ENCODE data around the gene RUNDC3A. TPM values are rescaled to one million over a fixed set of nuclear protein-coding genes. Genes with fewer than 3 reads are reported as not detected.
A peak's percentile ranks its signal among the peaks of the same experiment; 100 is the strongest.

The RUNDC3A gene
- total RNA-seq, 2 experiments from 2014 or later = not detected

GRCh38 chr17:44304651-44305050 lies 3.8 kb upstream of the RUNDC3A start:
- H3K4me1 Mint-ChIP-seq (ENCODE audit: low read depth) = peaks cover 18% of the 10 kb centered on the region
- no peaks in the 10 kb centered on the region for H3K36me3 Mint-ChIP-seq (ENCODE audit: low read depth)
- peaks cover 47% of the 10 kb centered on the region for H3K27me3 Mint-ChIP-seq
- DNase-seq (no peak), ATAC-seq (ENCODE audit: poor library complexity) (no peak)
- no peaks in the 10 kb centered on the region for H3K36me3 ChIP-seq (ENCODE audit: insufficient read depth, low read length)
- no peak for TF ChIP-seq CTCF (IDR thresholded peaks at IDR 0.05)
- peaks cover 20% of the 10 kb centered on the region in 2 experiments for H3K27me3 ChIP-seq (ENCODE audit: control insufficient read depth in 1 of 2, insufficient read depth in 2 of 2, low read length in 2 of 2)
- H3K4me3 Mint-ChIP-seq = no peak overlapping the region
- H3K4me3 ChIP-seq (ENCODE audit: low read length) = no peak overlapping the region
- intact Hi-C loops (cut with DNase I, micrococcal nuclease) = no loop called here
- H3K9me3 ChIP-seq (ENCODE audit: control insufficient read depth in 1 of 2, insufficient read depth in 1 of 2, low read length in 2 of 2) = peaks cover 0 to 5% of the 10 kb centered on the region in 2 experiments
- H3K9me3 Mint-ChIP-seq = no peaks in the 10 kb centered on the region
- ChIA-PET POLR2A (no interaction called here), CTCF (no interaction called here)
- H3K4me1 ChIP-seq (ENCODE audit: insufficient read depth, low read length) = peaks cover 25% of the 10 kb centered on the region
- H3K27ac Mint-ChIP-seq = no peak overlapping the region
- no peak overlapping the region for H3K27ac ChIP-seq (ENCODE audit: low read depth in 1 of 2, low read length in 2 of 2)

- peak overlapping the region; percentile 38 for H3K4me3 ChIP-seq (ENCODE audit: low read length)
- intact Hi-C loops (cut with DNase I, micrococcal nuclease) = loop anchor here in 1 of 2 experiments (2.0 kb wide), 1 partner anchor 17 kb away; the partner anchor contains the start of gene SLC25A39
Observed at GRCh38 chr17:44307387-44308186, 814 bp upstream of the RUNDC3A start.

GRCh38 chr17:44308865-44309264 lies 464 bp downstream of the RUNDC3A start:
- Histone ChIP-seq H3K4me1 (ENCODE audit: insufficient read depth, low read length) (peaks cover 26% of the 10 kb centered on the region), H3K27ac (ENCODE audit: low read depth in 1 of 2, low read length in 2 of 2) (no peak overlapping the region), H3K27me3 (ENCODE audit: control insufficient read depth in 1 of 2, insufficient read depth in 2 of 2, low read length in 2 of 2) (peaks cover 18 to 21% of the 10 kb centered on the region in 2 experiments), H3K36me3 (ENCODE audit: insufficient read depth, low read length) (no peaks in the 10 kb centered on the region), H3K4me3 (ENCODE audit: low read length) (peak overlapping the region; percentile 9), H3K9me3 (ENCODE audit: control insufficient read depth in 1 of 2, insufficient read depth in 1 of 2, low read length in 2 of 2) (peaks cover 0 to 5% of the 10 kb centered on the region in 2 experiments)
- intact Hi-C loops (cut with DNase I, micrococcal nuclease) = loop anchor here in 1 of 2 experiments (2.0 kb wide), 1 partner anchor 16 kb away; the partner anchor contains the start of gene SLC25A39
- POLR2A ChIA-PET = interaction anchor here (0.6 to 2.3 kb wide), 5 partner anchors 18 to 342 kb away, joined by 3 to 12 read pairs (median 3); partner anchors contain the start of genes HDAC5 and UBTF
- Mint-ChIP-seq H3K27me3 (peaks cover 57% of the 10 kb centered on the region), H3K27ac (no peak overlapping the region), H3K4me3 (no peak overlapping the region), H3K36me3 (ENCODE audit: low read depth) (no peaks in the 10 kb centered on the region), H3K4me1 (ENCODE audit: low read depth) (peaks cover 23% of the 10 kb centered on the region), H3K9me3 (no peaks in the 10 kb centered on the region)
- ATAC-seq (ENCODE audit: poor library complexity) (no peak), DNase-seq (peak in 1 of 14 experiments; percentile 27)
- CTCF ChIA-PET = interaction anchor here (1.2 kb wide), 1 partner anchor 37 kb away, joined by 3 read pairs; the partner anchor contains the start of gene GRN
- no peak for TF ChIP-seq CTCF (IDR thresholded peaks at IDR 0.05)

More at GRCh38 chr17:44307387-44308186, 814 bp upstream of the RUNDC3A start:
- Mint-ChIP-seq H3K27me3 (peaks cover 53% of the 10 kb centered on the region), H3K27ac (no peak overlapping the region), H3K4me3 (peak overlapping the region; percentile 37), H3K36me3 (ENCODE audit: low read depth) (no peaks in the 10 kb centered on the region), H3K9me3 (no peaks in the 10 kb centered on the region), H3K4me1 (ENCODE audit: low read depth) (peaks cover 23% of the 10 kb centered on the region)
- TF ChIP-seq CTCF (IDR thresholded peaks at IDR 0.05) = no peak
- no peak overlapping the region for H3K27ac ChIP-seq (ENCODE audit: low read depth in 1 of 2, low read length in 2 of 2)
- peak; percentile 31 for ATAC-seq (ENCODE audit: poor library complexity)
- peaks cover 0 to 5% of the 10 kb centered on the region in 2 experiments for H3K9me3 ChIP-seq (ENCODE audit: control insufficient read depth in 1 of 2, insufficient read depth in 1 of 2, low read length in 2 of 2)
- peaks cover 26% of the 10 kb centered on the region for H3K4me1 ChIP-seq (ENCODE audit: insufficient read depth, low read length)
- H3K36me3 ChIP-seq (ENCODE audit: insufficient read depth, low read length) = no peaks in the 10 kb centered on the region
- DNase-seq = no peak
- peaks cover 20 to 21% of the 10 kb centered on the region in 2 experiments for H3K27me3 ChIP-seq (ENCODE audit: control insufficient read depth in 1 of 2, insufficient read depth in 2 of 2, low read length in 2 of 2)
- CTCF ChIA-PET = interaction anchor here (0.6 to 1.2 kb wide), 2 partner anchors 97 to 199 kb away, joined by 3 read pairs; no protein-coding TSS in a partner anchor
- POLR2A ChIA-PET = interaction anchor here (1.0 to 2.3 kb wide), 4 partner anchors 19 to 184 kb away, joined by 3 to 12 read pairs (median 6); partner anchors contain the start of genes HDAC5 and UBTF

Measured in CD4-positive, alpha-beta T cell (primary cell).